ENCODE data around the gene WDCP. TPM values are rescaled to one million over a fixed set of nuclear protein-coding genes. Genes with fewer than 3 reads are reported as not detected.
"Not testable (repeated sequence)": the region's sequence is repeated elsewhere in the genome, so short reads cannot be mapped to it uniquely, and the experiment has no call there.

WDCP gene
- total and polyA plus RNA-seq, 2 donors from 2014 or later: 2.9 to 11.7 TPM

DNA sequence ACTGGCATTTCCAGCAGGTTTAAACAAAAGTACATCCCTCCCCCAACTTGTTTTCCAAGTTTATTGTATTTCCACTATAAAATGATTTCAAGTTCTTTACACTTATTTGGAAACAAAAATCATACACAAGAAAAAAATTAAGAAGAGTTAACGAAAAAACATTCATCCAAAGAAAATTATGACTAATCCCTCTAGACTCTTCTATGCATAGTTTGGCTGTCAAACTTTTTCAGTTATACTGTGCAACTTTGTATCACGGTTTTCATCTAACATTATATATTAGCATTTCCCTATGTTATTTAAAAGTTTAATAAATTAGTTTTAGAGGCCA is 627 bp downstream of the WDCP start:
- H3K36me3 ChIP-seq (ENCODE audit: control insufficient read depth in 2 of 3, insufficient read depth in 3 of 3, low read length in 3 of 3): no peaks in the 10 kb centered on the region
- intact Hi-C loops (cut with DNase I): no loop called here
- DNase-seq (peak in 1 of 5 donors; percentile 1), FAIRE-seq (no peak)
- TF ChIP-seq, protein P1, sequence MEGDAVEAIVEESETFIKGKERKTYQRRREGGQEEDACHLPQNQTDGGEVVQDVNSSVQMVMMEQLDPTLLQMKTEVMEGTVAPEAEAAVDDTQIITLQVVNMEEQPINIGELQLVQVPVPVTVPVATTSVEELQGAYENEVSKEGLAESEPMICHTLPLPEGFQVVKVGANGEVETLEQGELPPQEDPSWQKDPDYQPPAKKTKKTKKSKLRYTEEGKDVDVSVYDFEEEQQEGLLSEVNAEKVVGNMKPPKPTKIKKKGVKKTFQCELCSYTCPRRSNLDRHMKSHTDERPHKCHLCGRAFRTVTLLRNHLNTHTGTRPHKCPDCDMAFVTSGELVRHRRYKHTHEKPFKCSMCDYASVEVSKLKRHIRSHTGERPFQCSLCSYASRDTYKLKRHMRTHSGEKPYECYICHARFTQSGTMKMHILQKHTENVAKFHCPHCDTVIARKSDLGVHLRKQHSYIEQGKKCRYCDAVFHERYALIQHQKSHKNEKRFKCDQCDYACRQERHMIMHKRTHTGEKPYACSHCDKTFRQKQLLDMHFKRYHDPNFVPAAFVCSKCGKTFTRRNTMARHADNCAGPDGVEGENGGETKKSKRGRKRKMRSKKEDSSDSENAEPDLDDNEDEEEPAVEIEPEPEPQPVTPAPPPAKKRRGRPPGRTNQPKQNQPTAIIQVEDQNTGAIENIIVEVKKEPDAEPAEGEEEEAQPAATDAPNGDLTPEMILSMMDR (IDR thresholded peaks at IDR 0.05; ENCODE audit: borderline replicate concordance, extremely low read depth, insufficient read depth): no peak
- no peak overlapping the region for H3K27ac ChIP-seq (ENCODE audit: low read depth in 2 of 2, low read length in 2 of 2)
- no peaks in the 10 kb centered on the region for H3K27me3 ChIP-seq (ENCODE audit: control insufficient read depth, insufficient read depth, low read length)
- no peaks in the 10 kb centered on the region for H3K9me3 ChIP-seq (ENCODE audit: control insufficient read depth in 2 of 3, insufficient read depth in 1 of 3, low read length in 3 of 3)
- peak overlapping the region; percentile 62 to 94 (median 77) for H3K9ac ChIP-seq (ENCODE audit: low read length in 3 of 3)
- peaks cover 0 to 13% (median 8%) of the 10 kb centered on the region in 3 donors for H3K4me1 ChIP-seq (ENCODE audit: control insufficient read depth in 2 of 3, insufficient read depth in 2 of 3, low read depth in 1 of 3, low read length in 3 of 3)
- H3K4me3 ChIP-seq (ENCODE audit: low read length in 3 of 3): peak overlapping the region; percentile 86 to 94 (median 93)

DNA sequence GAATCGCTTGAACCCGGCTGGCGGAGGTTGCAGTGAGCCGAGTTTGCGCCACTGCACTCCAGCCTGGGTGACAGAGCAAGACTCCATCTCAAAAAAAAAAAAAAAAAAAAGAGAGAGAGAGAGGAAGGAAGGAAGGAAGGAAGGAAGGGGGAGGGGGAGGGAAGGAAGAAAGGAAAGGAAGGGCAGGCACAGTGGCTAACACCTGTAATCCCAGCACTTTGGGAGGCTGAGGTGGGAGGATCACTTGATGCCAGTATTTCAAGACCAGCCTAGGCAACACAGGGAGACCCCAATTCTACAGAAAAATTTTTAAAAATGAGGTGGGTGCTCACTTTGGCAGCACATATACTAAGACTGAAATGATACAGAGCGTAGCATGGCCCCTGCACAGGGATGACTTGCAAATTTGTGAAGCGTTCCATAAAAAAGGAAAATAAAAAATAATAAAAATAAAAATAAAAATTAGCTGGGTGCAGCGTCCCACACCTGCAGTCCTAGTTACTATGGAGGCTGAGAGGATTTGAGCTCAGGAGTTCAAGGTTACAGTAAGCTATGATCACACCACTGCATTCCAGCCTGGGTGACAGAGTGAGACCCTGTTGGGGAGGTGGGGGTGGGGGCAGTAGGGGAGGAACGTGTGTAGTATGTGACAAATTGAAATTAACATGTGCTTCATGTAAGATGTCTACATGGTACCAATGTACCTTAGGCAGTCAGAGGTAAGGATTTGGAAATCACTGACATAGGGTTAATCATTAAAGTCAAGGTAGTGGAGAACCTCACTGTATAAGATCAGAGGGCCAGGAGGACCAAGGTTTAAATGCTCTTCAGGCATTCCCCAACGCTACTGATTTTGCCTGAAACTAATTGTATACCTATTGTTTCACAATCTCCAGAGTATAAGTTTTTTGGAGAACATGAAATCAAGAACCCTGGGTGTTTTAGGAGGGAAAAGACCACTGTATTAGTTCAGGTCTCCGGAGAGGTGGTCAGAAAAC is 1.4 kb downstream of the WDCP start:
- Histone ChIP-seq H3K4me1 (ENCODE audit: control insufficient read depth in 2 of 3, insufficient read depth in 2 of 3, low read depth in 1 of 3, low read length in 3 of 3) (peaks cover 0 to 13% (median 8%) of the 10 kb centered on the region in 3 donors), H3K4me3 (ENCODE audit: low read length in 3 of 3) (peak overlapping the region in 1 of 3 donors; percentile 94), H3K36me3 (ENCODE audit: control insufficient read depth in 2 of 3, insufficient read depth in 3 of 3, low read length in 3 of 3) (no peaks in the 10 kb centered on the region), H3K9me3 (ENCODE audit: control insufficient read depth in 2 of 3, insufficient read depth in 1 of 3, low read length in 3 of 3) (no peaks in the 10 kb centered on the region), H3K27ac (ENCODE audit: low read depth in 2 of 2, low read length in 2 of 2) (no peak overlapping the region), H3K9ac (ENCODE audit: low read length in 3 of 3) (no peak overlapping the region), H3K27me3 (ENCODE audit: control insufficient read depth, insufficient read depth, low read length) (no peaks in the 10 kb centered on the region)
- DNase-seq (no peak), FAIRE-seq (no peak)
- TF ChIP-seq, protein P1 (IDR thresholded peaks at IDR 0.05; ENCODE audit: borderline replicate concordance, extremely low read depth, insufficient read depth): no peak
- intact Hi-C loops (cut with DNase I): no loop called here

DNA sequence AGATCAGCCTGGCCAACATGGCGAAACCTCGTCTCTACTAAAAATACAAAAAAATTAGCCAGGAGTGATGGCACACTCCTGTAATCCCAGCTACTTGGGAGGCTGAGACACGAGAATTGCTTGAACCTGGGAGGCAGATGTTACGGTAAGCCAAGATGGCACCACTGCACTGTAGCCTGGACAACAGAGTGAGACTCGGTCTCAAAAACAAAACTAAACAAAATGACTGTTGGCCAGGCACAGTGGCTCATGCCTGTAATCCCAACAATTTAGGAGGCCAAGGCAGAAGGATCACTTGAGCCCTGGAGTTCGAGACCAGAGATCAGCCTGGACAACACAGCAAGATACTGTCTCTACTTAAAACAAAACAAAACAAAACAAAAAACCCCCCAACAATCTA is 4.1 kb downstream of the WDCP start:
- DNase-seq; H3K27ac ChIP-seq (ENCODE audit: low read depth in 2 of 2, low read length in 2 of 2); H3K9ac ChIP-seq (ENCODE audit: low read length in 3 of 3); intact Hi-C loops (cut with DNase I); H3K9me3 ChIP-seq (ENCODE audit: control insufficient read depth in 2 of 3, insufficient read depth in 1 of 3, low read length in 3 of 3); FAIRE-seq; H3K4me3 ChIP-seq (ENCODE audit: low read length in 3 of 3); H3K27me3 ChIP-seq (ENCODE audit: control insufficient read depth, insufficient read depth, low read length); H3K4me1 ChIP-seq (ENCODE audit: control insufficient read depth in 2 of 3, insufficient read depth in 2 of 3, low read depth in 1 of 3, low read length in 3 of 3): not testable (repeated sequence)
- peaks cover 0 to 10% (median 9%) of the 10 kb centered on the region in 3 donors for H3K36me3 ChIP-seq (ENCODE audit: control insufficient read depth in 2 of 3, insufficient read depth in 3 of 3, low read length in 3 of 3)

- Histone ChIP-seq H3K27me3 (ENCODE audit: control insufficient read depth, insufficient read depth, low read length) (no peaks in the 10 kb centered on the region), H3K27ac (ENCODE audit: low read depth in 2 of 2, low read length in 2 of 2) (no peak overlapping the region), H3K9me3 (ENCODE audit: control insufficient read depth in 2 of 3, insufficient read depth in 1 of 3, low read length in 3 of 3) (no peaks in the 10 kb centered on the region), H3K4me1 (ENCODE audit: control insufficient read depth in 2 of 3, insufficient read depth in 2 of 3, low read depth in 1 of 3, low read length in 3 of 3) (no peaks in the 10 kb centered on the region), H3K36me3 (ENCODE audit: control insufficient read depth in 2 of 3, insufficient read depth in 3 of 3, low read length in 3 of 3) (peaks cover 0 to 14% (median 11%) of the 10 kb centered on the region in 3 donors), H3K9ac (ENCODE audit: low read length in 3 of 3) (no peak overlapping the region), H3K4me3 (ENCODE audit: low read length in 3 of 3) (no peak overlapping the region)
- intact Hi-C loops (cut with DNase I): no loop called here
- TF ChIP-seq, protein P1 (IDR thresholded peaks at IDR 0.05; ENCODE audit: borderline replicate concordance, extremely low read depth, insufficient read depth): no peak
- no peak for DNase-seq
- no peak for FAIRE-seq
Measured at GRCh38 chr2:24040511-24040910, 6.7 kb downstream of the WDCP start.
